ENCODE data around the gene DPP6. TPM values are rescaled to one million over a fixed set of nuclear protein-coding genes. Genes with fewer than 3 reads are reported as not detected.

DPP6 gene
- total RNA-seq, 2 donors from 2014 or later, result 0.99 to 1.8 TPM

DNA sequence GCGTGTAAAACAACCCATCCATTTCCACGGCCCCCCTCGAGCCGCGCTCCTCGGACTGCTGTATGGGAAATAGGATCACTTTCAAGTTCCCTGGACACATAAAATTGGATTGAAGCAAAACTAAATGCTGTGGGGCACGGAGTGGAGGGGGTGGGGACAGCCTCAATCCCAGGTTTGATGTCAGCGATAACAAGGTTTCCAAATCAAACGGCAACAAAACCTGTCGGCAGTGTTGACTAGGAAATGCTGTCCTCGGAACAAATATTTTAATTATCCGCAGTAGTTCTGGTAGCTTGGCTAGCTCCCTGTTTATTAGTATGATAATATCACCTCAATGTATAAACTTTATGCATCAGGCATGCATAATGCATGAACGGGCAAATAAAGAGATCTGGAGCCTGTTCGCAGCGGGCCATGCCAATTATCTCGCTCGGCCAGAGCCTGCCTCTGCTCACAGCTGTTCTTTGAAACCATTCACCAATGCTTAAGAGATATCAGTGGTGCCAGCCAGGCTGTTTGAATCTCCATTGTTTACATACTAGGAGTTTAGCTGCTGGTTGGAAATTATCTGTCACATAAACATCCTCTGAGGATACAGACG lies 789.6 kb downstream of the DPP6 start:
- no peaks in the 10 kb centered on the region for H3K36me3 ChIP-seq (replicated peaks in 1 of 2; ENCODE audit: insufficient read depth in 1 of 2, low read depth in 2 of 2)
- peak in 2 of 4 donors; percentile 9 to 30 for DNase-seq
- H3K9me3 ChIP-seq, result no peaks in the 10 kb centered on the region
- no peaks in the 10 kb centered on the region for H3K4me1 ChIP-seq
- intact Hi-C loops (cut with DNase I), result no loop called here
- WGBS, 2 donors, result 37 to 47% methylated on average over 18 of the region's 18 CpGs
- TF ChIP-seq, protein P1, sequence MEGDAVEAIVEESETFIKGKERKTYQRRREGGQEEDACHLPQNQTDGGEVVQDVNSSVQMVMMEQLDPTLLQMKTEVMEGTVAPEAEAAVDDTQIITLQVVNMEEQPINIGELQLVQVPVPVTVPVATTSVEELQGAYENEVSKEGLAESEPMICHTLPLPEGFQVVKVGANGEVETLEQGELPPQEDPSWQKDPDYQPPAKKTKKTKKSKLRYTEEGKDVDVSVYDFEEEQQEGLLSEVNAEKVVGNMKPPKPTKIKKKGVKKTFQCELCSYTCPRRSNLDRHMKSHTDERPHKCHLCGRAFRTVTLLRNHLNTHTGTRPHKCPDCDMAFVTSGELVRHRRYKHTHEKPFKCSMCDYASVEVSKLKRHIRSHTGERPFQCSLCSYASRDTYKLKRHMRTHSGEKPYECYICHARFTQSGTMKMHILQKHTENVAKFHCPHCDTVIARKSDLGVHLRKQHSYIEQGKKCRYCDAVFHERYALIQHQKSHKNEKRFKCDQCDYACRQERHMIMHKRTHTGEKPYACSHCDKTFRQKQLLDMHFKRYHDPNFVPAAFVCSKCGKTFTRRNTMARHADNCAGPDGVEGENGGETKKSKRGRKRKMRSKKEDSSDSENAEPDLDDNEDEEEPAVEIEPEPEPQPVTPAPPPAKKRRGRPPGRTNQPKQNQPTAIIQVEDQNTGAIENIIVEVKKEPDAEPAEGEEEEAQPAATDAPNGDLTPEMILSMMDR (IDR thresholded peaks at IDR 0.05), result no peak
- TF ChIP-seq POLR2A (IDR thresholded peaks at IDR 0.05), result no peak
- no peak overlapping the region for H3K4me3 ChIP-seq
- H3K27ac ChIP-seq, result no peak overlapping the region
- no peak for ATAC-seq
- no peaks in the 10 kb centered on the region for H3K27me3 ChIP-seq

DNA sequence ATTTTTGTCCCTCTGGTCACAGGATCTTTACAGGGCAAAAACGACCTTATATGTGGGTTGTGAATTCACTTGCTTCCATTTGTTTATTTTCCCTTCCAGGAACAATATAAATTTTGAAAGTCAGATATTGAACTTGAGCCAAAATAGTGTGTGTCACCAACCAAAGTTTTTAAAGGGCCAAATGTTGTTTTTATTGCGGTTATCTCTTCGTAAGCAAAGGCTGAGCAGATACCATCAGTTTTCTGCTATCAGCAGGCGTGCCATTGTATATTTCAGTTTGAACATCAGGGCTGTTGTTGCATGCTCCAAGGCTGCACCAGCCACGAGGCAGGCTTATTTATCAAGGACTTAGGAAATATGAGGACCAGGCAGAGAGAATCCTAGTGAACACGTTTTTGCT lies 790.4 kb downstream of the DPP6 start:
- Histone ChIP-seq H3K27me3 (no peaks in the 10 kb centered on the region), H3K36me3 (replicated peaks in 1 of 2; ENCODE audit: insufficient read depth in 1 of 2, low read depth in 2 of 2) (no peaks in the 10 kb centered on the region), H3K9me3 (no peaks in the 10 kb centered on the region), H3K4me1 (no peaks in the 10 kb centered on the region), H3K27ac (no peak overlapping the region), H3K4me3 (no peak overlapping the region)
- ATAC-seq (no peak), DNase-seq (no peak)
- TF ChIP-seq POLR2A (IDR thresholded peaks at IDR 0.05), result no peak
- TF ChIP-seq, protein P1 (IDR thresholded peaks at IDR 0.05), result no peak
- WGBS, 2 donors, result 16% methylated on average over 6 of the region's 6 CpGs
- intact Hi-C loops (cut with DNase I), result no loop called here

DNA sequence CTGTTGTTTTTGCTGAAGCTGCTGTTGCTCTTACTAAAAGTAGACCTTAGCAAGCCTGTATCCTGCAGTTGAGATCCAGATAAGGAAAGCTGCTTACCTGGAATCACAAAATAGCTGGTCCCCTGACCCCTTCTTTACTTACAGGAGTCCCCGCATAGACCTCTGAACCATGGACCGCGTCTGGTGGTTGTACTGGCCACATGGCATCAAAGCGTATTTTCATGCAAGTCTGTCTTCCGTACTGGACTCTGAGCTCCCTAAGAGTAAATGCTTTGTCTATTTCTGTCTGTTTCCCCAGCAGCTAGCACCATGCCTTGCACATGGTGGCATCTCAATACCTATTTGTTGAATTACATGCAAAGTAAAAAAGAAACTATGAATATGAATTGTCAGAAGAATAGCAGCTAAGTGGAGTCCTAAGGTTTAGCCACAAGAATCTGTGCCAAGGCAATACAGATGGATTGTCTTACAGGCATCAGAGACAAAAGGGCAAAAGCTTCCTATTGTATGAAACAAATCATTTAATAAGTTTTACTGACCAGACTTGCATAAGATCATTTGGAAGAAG lies 791.6 kb downstream of the DPP6 start:
- Histone ChIP-seq H3K36me3 (replicated peaks in 1 of 2; ENCODE audit: insufficient read depth in 1 of 2, low read depth in 2 of 2) (no peaks in the 10 kb centered on the region), H3K9me3 (no peaks in the 10 kb centered on the region), H3K4me3 (no peak overlapping the region), H3K27ac (no peak overlapping the region), H3K27me3 (no peaks in the 10 kb centered on the region), H3K4me1 (no peaks in the 10 kb centered on the region)
- WGBS, 2 donors, result 83 to 86% methylated on average over 5 of the region's 5 CpGs
- intact Hi-C loops (cut with DNase I), result no loop called here
- ATAC-seq, result no peak
- TF ChIP-seq, protein P1 (IDR thresholded peaks at IDR 0.05), result no peak
- TF ChIP-seq POLR2A (IDR thresholded peaks at IDR 0.05), result no peak
- no peak for DNase-seq

DNA sequence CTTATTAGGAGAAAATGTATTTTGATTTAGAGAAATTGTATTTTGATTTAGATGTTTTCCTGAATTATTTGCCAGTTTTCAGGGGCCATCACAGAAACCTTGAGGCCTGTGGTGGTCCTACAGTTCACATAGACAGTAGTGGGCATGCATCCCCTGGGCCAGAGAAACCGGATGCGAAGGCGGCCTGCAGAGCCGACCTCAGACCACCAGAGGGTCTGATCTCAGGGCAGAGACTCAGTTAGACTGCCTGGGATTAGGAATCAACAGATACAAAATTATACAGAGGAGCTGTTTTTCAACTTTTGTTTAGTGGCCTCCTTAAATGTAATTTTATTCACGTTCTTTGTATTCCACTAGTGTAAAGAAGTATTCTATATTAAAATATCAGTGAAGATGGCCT lies 792.3 kb downstream of the DPP6 start:
- intact Hi-C loops (cut with DNase I), result no loop called here
- no peak overlapping the region for H3K4me3 ChIP-seq
- DNase-seq, result no peak
- H3K9me3 ChIP-seq, result peaks cover 0 to 2% (median 0%) of the 10 kb centered on the region in 3 donors
- WGBS, 2 donors, result 68 to 83% methylated on average over 5 of the region's 5 CpGs
- ATAC-seq, result no peak
- no peak for TF ChIP-seq POLR2A (IDR thresholded peaks at IDR 0.05)
- TF ChIP-seq, protein P1 (IDR thresholded peaks at IDR 0.05), result no peak
- H3K4me1 ChIP-seq, result no peaks in the 10 kb centered on the region
- H3K27ac ChIP-seq, result no peak overlapping the region
- no peaks in the 10 kb centered on the region for H3K36me3 ChIP-seq (replicated peaks in 1 of 2; ENCODE audit: insufficient read depth in 1 of 2, low read depth in 2 of 2)
- H3K27me3 ChIP-seq, result no peaks in the 10 kb centered on the region

DNA sequence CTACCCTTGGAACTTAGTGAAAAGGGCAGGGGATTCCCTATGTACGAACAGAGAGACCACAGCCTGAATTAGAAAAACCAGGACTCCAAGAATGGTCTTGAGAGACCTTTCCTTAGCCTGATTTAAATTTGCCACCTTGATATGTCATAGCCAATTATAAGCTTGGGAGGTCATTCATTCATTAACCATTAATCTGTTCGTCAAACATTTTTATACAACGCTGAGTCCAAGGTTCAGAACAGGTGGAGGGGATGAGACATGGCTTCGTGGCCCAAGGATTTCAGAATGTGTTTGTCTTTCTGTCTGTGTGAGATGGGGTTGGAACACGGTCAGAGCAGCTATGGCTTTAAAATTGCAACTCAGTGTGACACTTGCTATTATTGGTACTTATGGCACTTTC lies 792.8 kb downstream of the DPP6 start:
- Histone ChIP-seq H3K36me3 (replicated peaks in 1 of 2; ENCODE audit: insufficient read depth in 1 of 2, low read depth in 2 of 2) (no peaks in the 10 kb centered on the region), H3K27ac (no peak overlapping the region), H3K4me3 (no peak overlapping the region), H3K4me1 (no peaks in the 10 kb centered on the region), H3K27me3 (no peaks in the 10 kb centered on the region), H3K9me3 (peaks cover 0 to 6% (median 0%) of the 10 kb centered on the region in 3 donors)
- no peak for TF ChIP-seq POLR2A (IDR thresholded peaks at IDR 0.05)
- TF ChIP-seq, protein P1 (IDR thresholded peaks at IDR 0.05), result no peak
- 34% methylated on average over 5 of the region's 5 CpGs for WGBS, 2 donors
- no peak for ATAC-seq
- intact Hi-C loops (cut with DNase I), result no loop called here
- no peak for DNase-seq
